Activated naive CD4-positive, alpha-beta T cell treated with anti-CD3 and anti-CD28 coated beads, Interleukin-2, amount 10 ng/mL, durations not matched to agents 7 days and 5 days (primary cell): ENCODE data around the gene FLRT3.

Experiments
- CTCF ChIA-PET: fragments of 350-600 bp; sonication (Branson Sonifier 250); formaldehyde crosslinking; loops from one replicate; lab custom pipeline; 2021; ENCODE audit warnings: antibody characterized with exemption; lab: Charles Lee
- DNase-seq: peaks from one replicate; pipeline ENCODE4 v3.0.0-alpha.2; 2020
- H3K27ac Mint-ChIP-seq: one replicate; pipeline ENCODE4 v1.8.0; 2021; ENCODE audit warnings: mild to moderate bottlenecking, moderate library complexity, mixed read lengths
- H3K27me3 Mint-ChIP-seq: one replicate; pipeline ENCODE4 v1.8.0; 2021; ENCODE audit warnings: mild to moderate bottlenecking, mixed read lengths
- H3K36me3 Mint-ChIP-seq: one replicate; pipeline ENCODE4 v1.8.0; 2021; ENCODE audit warnings: mixed read lengths
- H3K4me1 Mint-ChIP-seq: one replicate; pipeline ENCODE4 v1.8.0; 2021; ENCODE audit warnings: mixed read lengths
- H3K4me3 Mint-ChIP-seq: one replicate; pipeline ENCODE4 v1.8.0; 2021; ENCODE audit warnings: mild to moderate bottlenecking, moderate library complexity, mixed read lengths
- H3K9me3 Mint-ChIP-seq: one replicate; pipeline ENCODE4 v1.8.0; 2021; ENCODE audit warnings: mixed read lengths

The FLRT3 gene

GRCh38 chr20:14337400-14338171, at the start of gene FLRT3:
Gene FLRT3, minus strand, starts transcription at chr20:14337612. Its CDS starts 10,106 bp downstream, at chr20:14327506.
- Mint-ChIP-seq H3K27me3 (no peaks in the 10 kb centered on the region), H3K4me3 (no peak within 1 kb of the TSS), H3K27ac (no peak within 1 kb of the TSS), H3K36me3 (no peaks in the 10 kb centered on the region), H3K4me1 (no peaks in the 10 kb centered on the region), H3K9me3 (peaks cover 8% of the 10 kb centered on the region)
- DNase-seq = peak; percentile 20
- CTCF ChIA-PET = interaction anchor here (1.3 kb wide), 1 partner anchor 1317 kb away, joined by 4 read pairs; no protein-coding TSS in a partner anchor

- H3K27me3 Mint-ChIP-seq = no peaks in the 10 kb centered on the region
- H3K4me3 Mint-ChIP-seq = no peak overlapping the region
- no peak for DNase-seq
- no peaks in the 10 kb centered on the region for H3K36me3 Mint-ChIP-seq
- H3K4me1 Mint-ChIP-seq = no peaks in the 10 kb centered on the region
- CTCF ChIA-PET = no interaction called here
- H3K27ac Mint-ChIP-seq = no peak overlapping the region
- H3K9me3 Mint-ChIP-seq = peaks cover 12% of the 10 kb centered on the region
Observed at GRCh38 chr20:14386726-14387125, 49.3 kb upstream of the FLRT3 start.

- Mint-ChIP-seq H3K27ac (no peak overlapping the region), H3K4me1 (no peaks in the 10 kb centered on the region), H3K27me3 (no peaks in the 10 kb centered on the region), H3K9me3 (peaks cover 11% of the 10 kb centered on the region), H3K4me3 (no peak overlapping the region), H3K36me3 (no peaks in the 10 kb centered on the region)
- CTCF ChIA-PET = no interaction called here
- no peak for DNase-seq
Observed at GRCh38 chr20:14385176-14385740, 47.8 kb upstream of the FLRT3 start.

- Mint-ChIP-seq H3K27ac (no peak overlapping the region), H3K27me3 (no peaks in the 10 kb centered on the region), H3K4me3 (no peak overlapping the region), H3K9me3 (peaks cover 12% of the 10 kb centered on the region), H3K4me1 (no peaks in the 10 kb centered on the region), H3K36me3 (no peaks in the 10 kb centered on the region)
- no peak for DNase-seq
- CTCF ChIA-PET = no interaction called here
Observed at GRCh38 chr20:14384416-14385175, 47.2 kb upstream of the FLRT3 start.

- Mint-ChIP-seq H3K9me3 (peaks cover 6% of the 10 kb centered on the region), H3K36me3 (no peaks in the 10 kb centered on the region), H3K27me3 (no peaks in the 10 kb centered on the region), H3K27ac (no peak overlapping the region), H3K4me1 (no peaks in the 10 kb centered on the region), H3K4me3 (no peak overlapping the region)
- CTCF ChIA-PET = interaction anchor here (0.7 kb wide), 1 partner anchor 248 kb away, joined by 3 read pairs; no protein-coding TSS in a partner anchor
- DNase-seq = no peak
Observed at GRCh38 chr20:14383335-14383734, 45.9 kb upstream of the FLRT3 start.

- Mint-ChIP-seq H3K4me1 (no peaks in the 10 kb centered on the region), H3K27ac (no peak overlapping the region), H3K36me3 (no peaks in the 10 kb centered on the region), H3K4me3 (no peak overlapping the region), H3K27me3 (no peaks in the 10 kb centered on the region), H3K9me3 (peaks cover 14% of the 10 kb centered on the region)
- CTCF ChIA-PET = no interaction called here
- no peak for DNase-seq
Observed at GRCh38 chr20:14378326-14378725, 40.9 kb upstream of the FLRT3 start.

- Mint-ChIP-seq H3K36me3 (no peaks in the 10 kb centered on the region), H3K4me3 (no peak overlapping the region), H3K27me3 (no peaks in the 10 kb centered on the region), H3K27ac (no peak overlapping the region), H3K9me3 (peaks cover 10% of the 10 kb centered on the region), H3K4me1 (no peaks in the 10 kb centered on the region)
- CTCF ChIA-PET = no interaction called here
- DNase-seq = no peak
Observed at GRCh38 chr20:14375416-14375985, 38.1 kb upstream of the FLRT3 start.

- H3K27me3 Mint-ChIP-seq = no peaks in the 10 kb centered on the region
- CTCF ChIA-PET = no interaction called here
- H3K9me3 Mint-ChIP-seq = peaks cover 9% of the 10 kb centered on the region
Observed at GRCh38 chr20:14374196-14374595, 36.8 kb upstream of the FLRT3 start.

GRCh38 chr20:14361509-14362345, 24.3 kb upstream of the FLRT3 start:
- Mint-ChIP-seq H3K4me3 (no peak overlapping the region), H3K27me3 (no peaks in the 10 kb centered on the region), H3K27ac (no peak overlapping the region), H3K9me3 (peaks cover 14% of the 10 kb centered on the region), H3K36me3 (no peaks in the 10 kb centered on the region), H3K4me1 (no peaks in the 10 kb centered on the region)
- DNase-seq = no peak
- CTCF ChIA-PET = no interaction called here

More at GRCh38 chr20:14374196-14374595, 36.8 kb upstream of the FLRT3 start:
- Mint-ChIP-seq H3K4me1 (no peaks in the 10 kb centered on the region), H3K36me3 (no peaks in the 10 kb centered on the region), H3K27ac (no peak overlapping the region), H3K4me3 (no peak overlapping the region)
- no peak for DNase-seq

GRCh38 chr20:14360416-14360815, 23.0 kb upstream of the FLRT3 start:
- Mint-ChIP-seq H3K36me3 (no peaks in the 10 kb centered on the region), H3K4me1 (no peaks in the 10 kb centered on the region), H3K9me3 (peaks cover 10% of the 10 kb centered on the region), H3K27ac (no peak overlapping the region), H3K4me3 (no peak overlapping the region), H3K27me3 (no peaks in the 10 kb centered on the region)
- no peak for DNase-seq
- CTCF ChIA-PET = no interaction called here

- Mint-ChIP-seq H3K27me3 (no peaks in the 10 kb centered on the region), H3K27ac (no peak overlapping the region), H3K36me3 (no peaks in the 10 kb centered on the region), H3K9me3 (peaks cover 6% of the 10 kb centered on the region), H3K4me1 (no peaks in the 10 kb centered on the region), H3K4me3 (no peak overlapping the region)
- CTCF ChIA-PET = no interaction called here
- no peak for DNase-seq
Observed at GRCh38 chr20:14355791-14356190, 18.4 kb upstream of the FLRT3 start.

- no peaks in the 10 kb centered on the region for H3K4me1 Mint-ChIP-seq
- CTCF ChIA-PET = no interaction called here
Observed at GRCh38 chr20:14344746-14345145, 7.3 kb upstream of the FLRT3 start.

GRCh38 chr20:14343491-14344065, 6.2 kb upstream of the FLRT3 start:
- Mint-ChIP-seq H3K4me1 (no peaks in the 10 kb centered on the region), H3K27me3 (no peaks in the 10 kb centered on the region), H3K36me3 (no peaks in the 10 kb centered on the region), H3K27ac (no peak overlapping the region), H3K4me3 (no peak overlapping the region), H3K9me3 (peaks cover 13% of the 10 kb centered on the region)
- DNase-seq = no peak
- CTCF ChIA-PET = no interaction called here

More at GRCh38 chr20:14344746-14345145, 7.3 kb upstream of the FLRT3 start:
- DNase-seq = no peak
- H3K27ac Mint-ChIP-seq = no peak overlapping the region
- no peaks in the 10 kb centered on the region for H3K27me3 Mint-ChIP-seq
- no peaks in the 10 kb centered on the region for H3K36me3 Mint-ChIP-seq
- no peak overlapping the region for H3K4me3 Mint-ChIP-seq
- H3K9me3 Mint-ChIP-seq = peaks cover 13% of the 10 kb centered on the region
